Measurements from ENCODE around the gene MRGPRD. TPM values are rescaled to one million over a fixed set of nuclear protein-coding genes. Genes with fewer than 3 reads are reported as not detected.

The MRGPRD gene
- total and polyA plus RNA-seq, 2 of the 13 experiments (the other 11 are each of a cell fraction or from before 2014, with no cell fraction given) = not detected

DNA sequence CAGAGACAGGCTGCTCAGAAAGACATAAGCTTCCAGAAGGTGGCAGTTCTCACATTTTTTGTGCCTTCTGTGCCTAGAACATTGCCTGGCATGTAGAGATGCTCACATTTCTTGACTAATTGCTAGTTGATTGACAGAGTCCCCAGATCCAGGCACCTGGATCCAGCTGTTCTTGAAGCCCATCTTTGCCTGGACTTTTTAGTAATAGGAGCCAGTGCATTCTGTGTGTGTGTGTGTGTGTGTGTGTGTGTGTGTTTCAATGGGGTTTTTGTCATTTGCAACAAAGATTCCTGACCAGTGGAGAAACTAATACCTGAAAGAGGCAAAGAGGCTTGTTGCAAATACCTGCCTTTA is 17.2 kb upstream of the MRGPRD start:
- no TSS peak for BruUV-seq (replicated peaks)

DNA sequence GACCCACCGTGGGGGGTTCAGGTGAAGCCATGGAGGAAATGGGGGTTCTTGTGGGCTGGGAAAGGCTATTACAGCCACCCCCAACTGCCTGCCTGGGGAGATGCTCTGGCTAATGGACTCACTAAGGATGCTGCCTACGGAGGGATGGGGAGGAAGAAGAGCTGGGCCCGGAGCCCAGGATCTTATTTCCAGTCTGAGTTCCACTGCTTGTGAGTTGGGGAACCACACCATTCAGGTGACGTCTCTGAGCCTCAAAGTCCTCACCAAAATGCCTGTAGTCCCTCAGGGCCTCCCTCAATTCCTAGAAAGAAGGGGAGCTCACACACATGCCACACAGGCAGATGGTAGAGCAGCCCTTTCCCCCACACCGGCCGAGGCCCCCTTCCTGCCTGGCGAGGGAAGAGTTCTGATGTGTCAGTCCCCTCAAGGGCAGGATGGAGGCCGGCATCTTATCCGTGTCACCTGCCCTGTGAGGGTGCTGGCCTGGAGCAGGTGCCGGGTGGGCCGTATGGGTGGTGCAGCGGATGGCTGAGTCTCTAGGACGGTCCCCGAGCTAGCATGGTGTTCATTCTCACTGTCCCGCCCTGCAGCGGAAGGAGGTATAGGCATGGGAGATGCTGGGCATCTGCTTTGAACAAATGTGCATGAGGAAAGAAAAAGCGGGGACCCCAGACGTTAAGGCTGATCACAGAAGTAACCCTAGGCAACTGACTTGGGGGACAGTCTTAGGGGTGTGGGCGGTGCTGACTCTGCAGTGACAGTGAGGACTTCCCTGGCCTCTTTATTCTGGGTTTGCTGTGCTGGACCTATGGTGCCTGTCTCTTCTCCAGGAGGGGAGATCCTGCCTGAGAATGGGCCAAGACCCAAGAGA is 16.6 kb upstream of the MRGPRD start:
- no peak overlapping the region for H3K9ac ChIP-seq (ENCODE audit: insufficient read depth, low read depth, low read length)
- no peaks in the 10 kb centered on the region for H3K36me3 ChIP-seq (replicated peaks in 1 of 2; ENCODE audit: control insufficient read depth in 1 of 2, insufficient read depth in 2 of 2, low read length in 2 of 2)
- TF ChIP-seq HOXD1 (CRISPR knock-in tag; IDR thresholded peaks at IDR 0.05) (no peak), KDM6A (CRISPR knock-in tag; IDR thresholded peaks at IDR 0.05; ENCODE audit: low read depth) (no peak), ZFAT (CRISPR knock-in tag; conservative IDR thresholded peaks at IDR 0.05) (no peak), YEATS4 (CRISPR knock-in tag; IDR thresholded peaks at IDR 0.05; ENCODE audit: borderline replicate concordance) (no peak), GLI4 (CRISPR knock-in tag; IDR thresholded peaks at IDR 0.05; ENCODE audit: borderline replicate concordance) (no peak), NFYB (CRISPR knock-in tag; IDR thresholded peaks at IDR 0.05) (no peak), ISL2 (CRISPR knock-in tag; IDR thresholded peaks at IDR 0.05) (no peak), ZNF292 (CRISPR knock-in tag; IDR thresholded peaks at IDR 0.05; ENCODE audit: borderline replicate concordance, low read depth) (no peak)
- TF ChIP-seq, protein P1, sequence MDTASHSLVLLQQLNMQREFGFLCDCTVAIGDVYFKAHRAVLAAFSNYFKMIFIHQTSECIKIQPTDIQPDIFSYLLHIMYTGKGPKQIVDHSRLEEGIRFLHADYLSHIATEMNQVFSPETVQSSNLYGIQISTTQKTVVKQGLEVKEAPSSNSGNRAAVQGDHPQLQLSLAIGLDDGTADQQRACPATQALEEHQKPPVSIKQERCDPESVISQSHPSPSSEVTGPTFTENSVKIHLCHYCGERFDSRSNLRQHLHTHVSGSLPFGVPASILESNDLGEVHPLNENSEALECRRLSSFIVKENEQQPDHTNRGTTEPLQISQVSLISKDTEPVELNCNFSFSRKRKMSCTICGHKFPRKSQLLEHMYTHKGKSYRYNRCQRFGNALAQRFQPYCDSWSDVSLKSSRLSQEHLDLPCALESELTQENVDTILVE (CRISPR knock-in tag; IDR thresholded peaks at IDR 0.05) = no peak
- no peak for ATAC-seq
- H3K4me2 ChIP-seq (ENCODE audit: low read depth, low read length) = no peak overlapping the region
- 47% methylated on average over 17 of the region's 19 CpGs for WGBS (ENCODE audit: low lambda C conversion rate)
- H4K20me1 ChIP-seq (ENCODE audit: insufficient read depth, low read length) = no peaks in the 10 kb centered on the region
- no peak for FAIRE-seq
- intact Hi-C loops (cut with micrococcal nuclease; ENCODE audit: unreplicated experiment) (no loop called here), in situ Hi-C loops (cut with HindIII; ENCODE audit: extremely low pct_ligation_motif_present, low pct_unique_long_range_greater_than_20kb) (no loop called here)
- H3K4me1 ChIP-seq (ENCODE audit: insufficient read depth, low read length) = peaks cover 6% of the 10 kb centered on the region
- CTCF ChIA-PET (ENCODE audit: low intra/inter-chr PET ratio, low total read pairs) = no interaction called here
- H3K27me3 ChIP-seq (ENCODE audit: control insufficient read depth in 1 of 2, insufficient read depth in 2 of 2, low read length in 2 of 2) = peaks cover 3 to 73% of the 10 kb centered on the region in 2 experiments
- no peak overlapping the region for H2AFZ ChIP-seq (ENCODE audit: low read length)
- H3K27ac ChIP-seq (ENCODE audit: extremely low read length, insufficient read depth, low read length) = no peak overlapping the region
- H3K4me3 ChIP-seq (replicated peaks in 1 of 3; ENCODE audit: insufficient read depth in 1 of 3, low read depth in 2 of 3, low read length in 3 of 3) = no peak overlapping the region
- H3K79me2 ChIP-seq (ENCODE audit: insufficient read depth, low read length) = no peaks in the 10 kb centered on the region
- no peaks in the 10 kb centered on the region for H3K9me3 ChIP-seq (ENCODE audit: low read length)
- BruUV-seq (replicated peaks) = no TSS peak
- POLR2A ChIA-PET = no interaction called here
- DNase-seq (ENCODE audit: low spot score) = no peak

More for the DNA sequence above, 17.2 kb upstream of the MRGPRD start:
- in situ Hi-C loops (cut with HindIII; ENCODE audit: extremely low pct_ligation_motif_present, low pct_unique_long_range_greater_than_20kb) = no loop called here
- Histone ChIP-seq H3K9me3 (ENCODE audit: low read length) (no peaks in the 10 kb centered on the region), H3K79me2 (ENCODE audit: insufficient read depth, low read length) (no peaks in the 10 kb centered on the region), H3K36me3 (replicated peaks in 1 of 2; ENCODE audit: control insufficient read depth in 1 of 2, insufficient read depth in 2 of 2, low read length in 2 of 2) (no peaks in the 10 kb centered on the region), H3K9ac (ENCODE audit: insufficient read depth, low read depth, low read length) (no peak overlapping the region), H2AFZ (ENCODE audit: low read length) (no peak overlapping the region), H3K27ac (ENCODE audit: extremely low read length, insufficient read depth, low read length) (no peak overlapping the region), H3K27me3 (ENCODE audit: control insufficient read depth in 1 of 2, insufficient read depth in 2 of 2, low read length in 2 of 2) (peaks cover 2 to 72% of the 10 kb centered on the region in 2 experiments; a peak in 4 of 5 replicates), H3K4me2 (ENCODE audit: low read depth, low read length) (no peak overlapping the region), H4K20me1 (ENCODE audit: insufficient read depth, low read length) (no peaks in the 10 kb centered on the region), H3K4me3 (replicated peaks in 1 of 3; ENCODE audit: insufficient read depth in 1 of 3, low read depth in 2 of 3, low read length in 3 of 3) (no peak overlapping the region), H3K4me1 (ENCODE audit: insufficient read depth, low read length) (peaks cover 6% of the 10 kb centered on the region)
- no peak for DNase-seq (ENCODE audit: low spot score)
- CTCF ChIA-PET (ENCODE audit: low intra/inter-chr PET ratio, low total read pairs) = no interaction called here
- TF ChIP-seq ZNF329 (CRISPR knock-in tag; IDR thresholded peaks at IDR 0.05; ENCODE audit: low read depth) (peak; percentile 89; the same call in 1 of the 2 replicates), TAF1 (CRISPR knock-in tag; IDR thresholded peaks at IDR 0.05) (no peak)
- ATAC-seq = no peak
- no peak for FAIRE-seq
- POLR2A ChIA-PET = no interaction called here
- intact Hi-C loops (cut with micrococcal nuclease; ENCODE audit: unreplicated experiment) = no loop called here

Data from HepG2 (cell line).